ENCODE data around the gene PIAS1.

Gene PIAS1

GRCh38 chr15:68207176-68207935 lies 153.2 kb downstream of the PIAS1 start:
- no peak overlapping the region for H3K4me3 ChIP-seq (ENCODE audit: severe bottlenecking)
- DNase-seq (ENCODE audit: low spot score) (peak; percentile 67), ATAC-seq (ENCODE audit: low read depth) (no peak)
- no peaks in the 10 kb centered on the region for H3K27me3 ChIP-seq (ENCODE audit: insufficient read depth, poor library complexity, severe bottlenecking)
- H3K4me1 ChIP-seq (ENCODE audit: insufficient read depth, poor library complexity, severe bottlenecking), result peaks cover 14% of the 10 kb centered on the region
- H3K36me3 ChIP-seq (ENCODE audit: low read depth), result no peaks in the 10 kb centered on the region
- no peak overlapping the region for H3K27ac ChIP-seq (ENCODE audit: poor library complexity, severe bottlenecking)
- TF ChIP-seq CTCF (IDR thresholded peaks at IDR 0.05; ENCODE audit: poor library complexity, severe bottlenecking), result no peak
- no peaks in the 10 kb centered on the region for H3K9me3 ChIP-seq (ENCODE audit: severe bottlenecking)

- H3K27me3 ChIP-seq (ENCODE audit: insufficient read depth, poor library complexity, severe bottlenecking), result no peaks in the 10 kb centered on the region
- no peak for TF ChIP-seq CTCF (IDR thresholded peaks at IDR 0.05; ENCODE audit: poor library complexity, severe bottlenecking)
- no peak overlapping the region for H3K27ac ChIP-seq (ENCODE audit: poor library complexity, severe bottlenecking)
- DNase-seq (ENCODE audit: low spot score) (peak; percentile 70), ATAC-seq (ENCODE audit: low read depth) (no peak)
- no peaks in the 10 kb centered on the region for H3K9me3 ChIP-seq (ENCODE audit: severe bottlenecking)
- no peaks in the 10 kb centered on the region for H3K36me3 ChIP-seq (ENCODE audit: low read depth)
- peaks cover 14% of the 10 kb centered on the region for H3K4me1 ChIP-seq (ENCODE audit: insufficient read depth, poor library complexity, severe bottlenecking)
- no peak overlapping the region for H3K4me3 ChIP-seq (ENCODE audit: severe bottlenecking)
Measured at GRCh38 chr15:68208136-68208535, 154.0 kb downstream of the PIAS1 start.

- H3K27ac ChIP-seq (ENCODE audit: poor library complexity, severe bottlenecking), result no peak overlapping the region
- H3K9me3 ChIP-seq (ENCODE audit: severe bottlenecking), result no peaks in the 10 kb centered on the region
Measured at GRCh38 chr15:68208636-68209240, 154.6 kb downstream of the PIAS1 start.

GRCh38 chr15:68209272-68209671 lies 155.2 kb downstream of the PIAS1 start:
- no peak overlapping the region for H3K4me3 ChIP-seq (ENCODE audit: severe bottlenecking)

More at GRCh38 chr15:68208636-68209240, 154.6 kb downstream of the PIAS1 start:
- no peaks in the 10 kb centered on the region for H3K36me3 ChIP-seq (ENCODE audit: low read depth)
- ATAC-seq (ENCODE audit: low read depth) (no peak), DNase-seq (ENCODE audit: low spot score) (peak; percentile 62)
- H3K4me3 ChIP-seq (ENCODE audit: severe bottlenecking), result no peak overlapping the region
- H3K4me1 ChIP-seq (ENCODE audit: insufficient read depth, poor library complexity, severe bottlenecking), result peaks cover 14% of the 10 kb centered on the region
- no peak for TF ChIP-seq CTCF (IDR thresholded peaks at IDR 0.05; ENCODE audit: poor library complexity, severe bottlenecking)
- H3K27me3 ChIP-seq (ENCODE audit: insufficient read depth, poor library complexity, severe bottlenecking), result no peaks in the 10 kb centered on the region

More at GRCh38 chr15:68209272-68209671, 155.2 kb downstream of the PIAS1 start:
- ATAC-seq (ENCODE audit: low read depth) (no peak), DNase-seq (ENCODE audit: low spot score) (peak; percentile 51)
- no peaks in the 10 kb centered on the region for H3K36me3 ChIP-seq (ENCODE audit: low read depth)
- H3K27ac ChIP-seq (ENCODE audit: poor library complexity, severe bottlenecking), result peak overlapping the region; percentile 4
- no peak for TF ChIP-seq CTCF (IDR thresholded peaks at IDR 0.05; ENCODE audit: poor library complexity, severe bottlenecking)
- H3K27me3 ChIP-seq (ENCODE audit: insufficient read depth, poor library complexity, severe bottlenecking), result no peaks in the 10 kb centered on the region
- H3K4me1 ChIP-seq (ENCODE audit: insufficient read depth, poor library complexity, severe bottlenecking), result peaks cover 14% of the 10 kb centered on the region
- H3K9me3 ChIP-seq (ENCODE audit: severe bottlenecking), result no peaks in the 10 kb centered on the region

Measured in RWPE2 (cell line).